ENCODE data around the gene PRKCE. TPM values are rescaled to one million over a fixed set of nuclear protein-coding genes. Genes with fewer than 3 reads are reported as not detected.
A peak's percentile ranks its signal among the peaks of the same experiment; 100 is the strongest.

The PRKCE gene
- total RNA-seq, 2 experiments from 2014 or later, result 17.0 to 42.1 TPM

- Histone ChIP-seq H3K27ac (ENCODE audit: low read depth, low read length, poor library complexity, severe bottlenecking) (no peak overlapping the region), H3K4me1 (ENCODE audit: insufficient read depth, low read length, poor library complexity, severe bottlenecking) (no peaks in the 10 kb centered on the region), H3K36me3 (ENCODE audit: insufficient read depth, low read length) (no peaks in the 10 kb centered on the region), H4K20me1 (ENCODE audit: insufficient read depth, low read length) (no peaks in the 10 kb centered on the region), H3K9me2 (ENCODE audit: insufficient read depth, low read length) (no peaks in the 10 kb centered on the region), H2AFZ (ENCODE audit: low read length) (no peak overlapping the region), H3K4me3 (ENCODE audit: low read depth, low read length, poor library complexity, severe bottlenecking) (no peak overlapping the region), H3K79me2 (ENCODE audit: insufficient read depth, low read depth, low read length) (no peaks in the 10 kb centered on the region), H3K4me2 (ENCODE audit: low read length) (no peak overlapping the region), H3K9me3 (ENCODE audit: low read length) (no peaks in the 10 kb centered on the region)
- no peak for DNase-seq (ENCODE audit: low spot score)
- POLR2A ChIA-PET, result no interaction called here
- no peak for TF ChIP-seq EZH2phosphoT487 (IDR thresholded peaks at IDR 0.05; ENCODE audit: borderline replicate concordance, low read depth, low read length)
- TF ChIP-seq, protein P1, sequence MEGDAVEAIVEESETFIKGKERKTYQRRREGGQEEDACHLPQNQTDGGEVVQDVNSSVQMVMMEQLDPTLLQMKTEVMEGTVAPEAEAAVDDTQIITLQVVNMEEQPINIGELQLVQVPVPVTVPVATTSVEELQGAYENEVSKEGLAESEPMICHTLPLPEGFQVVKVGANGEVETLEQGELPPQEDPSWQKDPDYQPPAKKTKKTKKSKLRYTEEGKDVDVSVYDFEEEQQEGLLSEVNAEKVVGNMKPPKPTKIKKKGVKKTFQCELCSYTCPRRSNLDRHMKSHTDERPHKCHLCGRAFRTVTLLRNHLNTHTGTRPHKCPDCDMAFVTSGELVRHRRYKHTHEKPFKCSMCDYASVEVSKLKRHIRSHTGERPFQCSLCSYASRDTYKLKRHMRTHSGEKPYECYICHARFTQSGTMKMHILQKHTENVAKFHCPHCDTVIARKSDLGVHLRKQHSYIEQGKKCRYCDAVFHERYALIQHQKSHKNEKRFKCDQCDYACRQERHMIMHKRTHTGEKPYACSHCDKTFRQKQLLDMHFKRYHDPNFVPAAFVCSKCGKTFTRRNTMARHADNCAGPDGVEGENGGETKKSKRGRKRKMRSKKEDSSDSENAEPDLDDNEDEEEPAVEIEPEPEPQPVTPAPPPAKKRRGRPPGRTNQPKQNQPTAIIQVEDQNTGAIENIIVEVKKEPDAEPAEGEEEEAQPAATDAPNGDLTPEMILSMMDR (conservative IDR thresholded peaks at IDR 0.05; ENCODE audit: low read length), result no peak
- intact Hi-C loops (cut with micrococcal nuclease; ENCODE audit: unreplicated experiment), result no loop called here
- CTCF ChIA-PET (ENCODE audit: unreplicated experiment), result no interaction called here
- BruUV-seq (replicated peaks), result no TSS peak
These were observed 406.7 kb downstream of the PRKCE start for GRCh38 chr2:46058140-46058539.

- intact Hi-C loops (cut with micrococcal nuclease; ENCODE audit: unreplicated experiment), result loop anchor here (1.0 to 10.0 kb wide), 3 partner anchors 302 to 589 kb away; no protein-coding TSS in a partner anchor
- CTCF ChIA-PET (ENCODE audit: unreplicated experiment), result interaction anchor here (0.6 kb wide), 1 partner anchor 626 kb away, joined by 7 read pairs; no protein-coding TSS in a partner anchor
- peak; percentile 68 for DNase-seq (ENCODE audit: low spot score)
- Histone ChIP-seq H3K9me2 (ENCODE audit: insufficient read depth, low read length) (no peaks in the 10 kb centered on the region), H4K20me1 (ENCODE audit: insufficient read depth, low read length) (no peaks in the 10 kb centered on the region), H3K27ac (ENCODE audit: low read depth, low read length, poor library complexity, severe bottlenecking) (no peak overlapping the region), H2AFZ (ENCODE audit: low read length) (no peak overlapping the region), H3K79me2 (ENCODE audit: insufficient read depth, low read depth, low read length) (no peaks in the 10 kb centered on the region), H3K4me2 (ENCODE audit: low read length) (no peak overlapping the region), H3K4me3 (ENCODE audit: low read depth, low read length, poor library complexity, severe bottlenecking) (no peak overlapping the region), H3K36me3 (ENCODE audit: insufficient read depth, low read length) (no peaks in the 10 kb centered on the region), H3K4me1 (ENCODE audit: insufficient read depth, low read length, poor library complexity, severe bottlenecking) (no peaks in the 10 kb centered on the region), H3K9me3 (ENCODE audit: low read length) (no peaks in the 10 kb centered on the region)
- POLR2A ChIA-PET, result interaction anchor here (0.6 to 0.8 kb wide), 5 partner anchors 45 to 531 kb away, joined by 3 read pairs; no protein-coding TSS in a partner anchor
- TF ChIP-seq EZH2phosphoT487 (IDR thresholded peaks at IDR 0.05; ENCODE audit: borderline replicate concordance, low read depth, low read length), result no peak
- TF ChIP-seq, protein P1 (conservative IDR thresholded peaks at IDR 0.05; ENCODE audit: low read length), result peak; percentile 89
- BruUV-seq (replicated peaks), result no TSS peak
These were observed 411.4 kb downstream of the PRKCE start for GRCh38 chr2:46062637-46063412.

DNA sequence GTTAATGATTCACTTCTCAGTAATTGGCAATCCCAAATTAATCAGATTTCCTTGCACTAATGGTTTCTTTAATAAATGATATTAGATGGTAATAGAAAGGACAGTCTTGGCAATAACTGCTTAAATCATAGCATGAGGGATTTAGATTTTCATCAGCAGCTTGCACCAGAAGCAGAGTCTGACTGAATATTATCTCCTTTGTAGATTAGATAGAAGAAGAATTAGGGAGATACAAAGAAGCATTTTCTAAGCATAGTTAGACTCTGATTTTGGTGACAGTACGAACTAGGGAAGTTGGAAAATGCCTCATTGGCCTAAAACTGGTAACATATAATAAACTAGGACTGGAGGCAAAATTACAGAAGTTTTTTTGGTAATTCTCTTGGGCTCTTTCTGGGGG is 412.9 kb downstream of the PRKCE start:
- H3K36me3 ChIP-seq (ENCODE audit: insufficient read depth, low read length), result no peaks in the 10 kb centered on the region
- no peak for DNase-seq (ENCODE audit: low spot score)
- no peak for TF ChIP-seq EZH2phosphoT487 (IDR thresholded peaks at IDR 0.05; ENCODE audit: borderline replicate concordance, low read depth, low read length)
- TF ChIP-seq, protein P1 (conservative IDR thresholded peaks at IDR 0.05; ENCODE audit: low read length), result no peak
- POLR2A ChIA-PET, result no interaction called here
- no peaks in the 10 kb centered on the region for H4K20me1 ChIP-seq (ENCODE audit: insufficient read depth, low read length)
- no peak overlapping the region for H3K4me2 ChIP-seq (ENCODE audit: low read length)
- intact Hi-C loops (cut with micrococcal nuclease; ENCODE audit: unreplicated experiment), result loop anchor here (5.0 to 10.0 kb wide), 2 partner anchors 300 to 588 kb away; no protein-coding TSS in a partner anchor
- no peak overlapping the region for H3K27ac ChIP-seq (ENCODE audit: low read depth, low read length, poor library complexity, severe bottlenecking)
- H3K79me2 ChIP-seq (ENCODE audit: insufficient read depth, low read depth, low read length), result no peaks in the 10 kb centered on the region
- CTCF ChIA-PET (ENCODE audit: unreplicated experiment), result no interaction called here
- H3K4me3 ChIP-seq (ENCODE audit: low read depth, low read length, poor library complexity, severe bottlenecking), result no peak overlapping the region
- no peaks in the 10 kb centered on the region for H3K4me1 ChIP-seq (ENCODE audit: insufficient read depth, low read length, poor library complexity, severe bottlenecking)
- no peaks in the 10 kb centered on the region for H3K9me3 ChIP-seq (ENCODE audit: low read length)
- no peak overlapping the region for H2AFZ ChIP-seq (ENCODE audit: low read length)
- BruUV-seq (replicated peaks), result no TSS peak
- H3K9me2 ChIP-seq (ENCODE audit: insufficient read depth, low read length), result no peaks in the 10 kb centered on the region

All from OCI-LY7 (cell line).